IMR-90 (cell line): ENCODE results near the gene GPRC5C. TPM values are rescaled to one million over a fixed set of nuclear protein-coding genes. Genes with fewer than 3 reads are reported as not detected.

Experiments
- ATAC-seq: fragments of 200-7000 bp; cut with Tn5 transposase; 2 replicates; pipeline ENCODE4 v1.9.1; 2020; ENCODE audit warnings: low read depth, mild to moderate bottlenecking, moderate library complexity
- BruUV-seq: library from RNA; stranded (reverse); fragments of 400-500 nt; replicated peaks from 2 replicates; lab custom pipeline; 2021; lab: Mats Ljungman, UMichigan
- CTCF ChIA-PET: fragments of 300-600 bp; formaldehyde crosslinking; extraction: SDS; loops from one replicate; lab custom pipeline; 2021; ENCODE audit warnings: antibody characterized with exemption; lab: Yijun Ruan, JAX
- POLR2A ChIA-PET: fragments of 300-600 bp; sonication (Branson Sonifier 250); formaldehyde crosslinking; loops from one replicate; lab custom pipeline; 2022; ENCODE audit warnings: antibody characterized with exemption; ENCODE audit not compliant: unreplicated experiment; lab: Charles Lee
- DNase-seq: peaks from one replicate; pipeline ENCODE4 v3.0.0; 2013
- H2AFZ ChIP-seq: replicated peaks from 2 replicates; pipeline ENCODE3; 2013; ENCODE audit warnings: low read length, mild to moderate bottlenecking; ENCODE audit not compliant: poor library complexity
- H2AK5ac ChIP-seq: 2 replicates; pipeline ENCODE4 v1.6.1; 2013; ENCODE audit warnings: low read depth, low read length, inconsistent platforms
- H2AK9ac ChIP-seq: replicated peaks from 2 replicates; pipeline ENCODE3; 2013; ENCODE audit warnings: mild to moderate bottlenecking, low read depth, low read length, moderate library complexity; ENCODE audit not compliant: poor library complexity
- H2BK120ac ChIP-seq: 2 replicates; pipeline ENCODE4 v1.6.1; 2013; ENCODE audit warnings: low read depth, low read length, inconsistent platforms
- H2BK15ac ChIP-seq: 3 replicates; pipeline ENCODE4 v1.6.1; 2013; ENCODE audit warnings: low read depth, low read length, inconsistent platforms
- H2BK20ac ChIP-seq: 2 replicates; pipeline ENCODE4 v1.6.1; 2013; ENCODE audit warnings: low read depth, mild to moderate bottlenecking, inconsistent platforms, low read length, moderate library complexity
- H2BK5ac ChIP-seq: 2 replicates; pipeline ENCODE4 v1.6.1; 2013; ENCODE audit warnings: mild to moderate bottlenecking, low read depth, low read length, inconsistent platforms; ENCODE audit not compliant: poor library complexity, severe bottlenecking
- H3K14ac ChIP-seq: replicated peaks from 2 replicates; pipeline ENCODE4 v1.6.1; 2013; ENCODE audit warnings: low read depth, low read length, inconsistent platforms
- H3K18ac ChIP-seq: 2 replicates; pipeline ENCODE4 v1.6.1; 2013; ENCODE audit warnings: low read depth, low read length, control low read depth
- H3K23ac ChIP-seq: 2 replicates; pipeline ENCODE4 v1.6.1; 2013; ENCODE audit warnings: low read depth, low read length, inconsistent platforms
- H3K27ac ChIP-seq: 2 replicates; pipeline ENCODE4 v1.5.1; 2013; ENCODE audit warnings: mild to moderate bottlenecking, control low read depth, low read length; ENCODE audit not compliant: insufficient read depth
- H3K27me3 ChIP-seq: 2 replicates; pipeline ENCODE4 v1.6.1; 2013; ENCODE audit warnings: low read length; ENCODE audit not compliant: control insufficient read depth, insufficient read depth
- H3K36me3 ChIP-seq: 2 replicates; pipeline ENCODE4 v1.6.1; 2013; ENCODE audit warnings: low read length, mixed read lengths; ENCODE audit not compliant: control insufficient read depth, insufficient read depth
- H3K4ac ChIP-seq: 2 replicates; pipeline ENCODE4 v1.6.1; 2013; ENCODE audit warnings: low read depth, low read length, inconsistent platforms
- H3K4me1 ChIP-seq: 2 replicates; pipeline ENCODE4 v1.6.1; 2013; ENCODE audit warnings: low read length, mixed read lengths; ENCODE audit not compliant: control insufficient read depth, insufficient read depth
- H3K4me2 ChIP-seq: 2 replicates; pipeline ENCODE4 v1.6.1; 2013; ENCODE audit warnings: low read depth, mild to moderate bottlenecking, control low read depth, low read length, moderate library complexity
- H3K4me3 ChIP-seq: 2 replicates; pipeline ENCODE4 v1.5.1; 2013; ENCODE audit warnings: low read depth, mild to moderate bottlenecking, control low read depth, low read length, moderate library complexity; ENCODE audit not compliant: insufficient read depth
- H3K56ac ChIP-seq: 2 replicates; pipeline ENCODE4 v1.6.1; 2013; ENCODE audit warnings: low read length, inconsistent platforms; ENCODE audit not compliant: insufficient read depth; ENCODE audit errors: extremely low read depth
- H3K79me1 ChIP-seq, 2 experiments: 2 replicates each; pipeline ENCODE4 v1.6.1; 2013; ENCODE audit warnings: low read length in 2 of 2, inconsistent platforms in 1 of 2, low read depth in 1 of 2
- H3K9ac ChIP-seq: 2 replicates; pipeline ENCODE4 v1.6.1; 2013; ENCODE audit warnings: low read depth, low read length, control low read depth
- H3K9me1 ChIP-seq: 2 replicates; pipeline ENCODE4 v1.6.1; 2013; ENCODE audit warnings: low read length, inconsistent platforms; ENCODE audit not compliant: insufficient read depth
- H3K9me3 ChIP-seq: 2 replicates; pipeline ENCODE4 v1.6.1; 2013; ENCODE audit warnings: low read length; ENCODE audit not compliant: control insufficient read depth, insufficient read depth
- H4K20me1 ChIP-seq: 2 replicates; pipeline ENCODE4 v1.6.1; 2013; ENCODE audit warnings: low read length, inconsistent platforms; ENCODE audit not compliant: insufficient read depth
- H4K5ac ChIP-seq: 2 replicates; pipeline ENCODE4 v1.6.1; 2013; ENCODE audit warnings: mild to moderate bottlenecking, low read depth, low read length, control low read depth
- H4K8ac ChIP-seq, 2 experiments: 2 replicates each; pipeline ENCODE4 v1.6.1; 2013; ENCODE audit warnings: low read depth in 2 of 2, low read length in 2 of 2, control low read depth in 1 of 2, inconsistent platforms in 1 of 2
- H4K91ac ChIP-seq: 2 replicates; pipeline ENCODE4 v1.6.1; 2013; ENCODE audit warnings: low read depth, low read length, inconsistent platforms; ENCODE audit not compliant: insufficient read depth
- BHLHE40 ChIP-seq: fragments of 150-350 bp; IDR thresholded peaks from 2 replicates; pipeline ENCODE4 v1.6.1; 2016; ENCODE audit warnings: mild to moderate bottlenecking, low read depth, low read length
- CEBPB ChIP-seq: IDR thresholded peaks from 2 replicates; pipeline ENCODE4 v1.6.1; 2012; ENCODE audit warnings: low read depth, low read length, improper control_type of control experiment
- CHD1 ChIP-seq: IDR thresholded peaks from 2 replicates; pipeline ENCODE4 v1.6.1; 2012; ENCODE audit warnings: low read depth, low read length, improper control_type of control experiment
- CTCF ChIP-seq: conservative IDR thresholded peaks from 2 replicates; pipeline ENCODE4 v1.5.1; 2012; ENCODE audit warnings: mild to moderate bottlenecking, low read depth, low read length, improper control_type of control experiment
- FOS ChIP-seq: fragments of 150-350 bp; IDR thresholded peaks from 2 replicates; pipeline ENCODE4 v1.6.1; 2016; ENCODE audit warnings: low read depth, low read length
- MAFK ChIP-seq: IDR thresholded peaks from 2 replicates; pipeline ENCODE4 v1.6.1; 2012; ENCODE audit warnings: low read depth, low read length, improper control_type of control experiment
- MAZ ChIP-seq: IDR thresholded peaks from 2 replicates; pipeline ENCODE4 v1.6.1; 2012; ENCODE audit warnings: low read depth, mild to moderate bottlenecking, low read length, improper control_type of control experiment, moderate library complexity, borderline replicate concordance
- MXI1 ChIP-seq: IDR thresholded peaks from 2 replicates; pipeline ENCODE4 v1.6.1; 2012; ENCODE audit warnings: low read depth, mild to moderate bottlenecking, low read length, moderate library complexity, borderline replicate concordance
- NFE2L2 ChIP-seq: fragments of 150-350 bp; IDR thresholded peaks from 2 replicates; pipeline ENCODE4 v1.6.1; 2016; ENCODE audit warnings: low read depth, mild to moderate bottlenecking, low read length
- POLR2A ChIP-seq: IDR thresholded peaks from 2 replicates; pipeline ENCODE4 v1.6.1; 2012; ENCODE audit warnings: mild to moderate bottlenecking, low read depth, low read length
- RAD21 ChIP-seq: IDR thresholded peaks from 2 replicates; pipeline ENCODE4 v1.6.1; 2012; ENCODE audit warnings: low read length, improper control_type of control experiment
- RCOR1 ChIP-seq: IDR thresholded peaks from 2 replicates; pipeline ENCODE4 v1.6.1; 2012; ENCODE audit warnings: mild to moderate bottlenecking, low read length, improper control_type of control experiment; ENCODE audit not compliant: insufficient replicate concordance
- SMC3 ChIP-seq: fragments of 150-350 bp; IDR thresholded peaks from 2 replicates; pipeline ENCODE4 v1.6.1; 2016; ENCODE audit warnings: low read depth, mild to moderate bottlenecking, antibody characterized with exemption, low read length, moderate library complexity
- WGBS, 2 experiments: methylation state at CpG; one replicate each; pipeline versions ENCODE4 v1.1.5 to v1.1.7; 2013; ENCODE audit warnings: missing lambda C conversion rate in 2 of 2; ENCODE audit not compliant: insufficient read length in 1 of 2; ENCODE audit errors: extremely low coverage in 2 of 2; 5-methylcytosine and 5-hydroxymethylcytosine counted together
- dilution Hi-C: fragments of 300-500 bp; cut with HindIII; formaldehyde crosslinking; loops from one replicate; pipeline ENCODE4 v1.14.3; 2018; ENCODE audit warnings: low sequenced_read_pairs; ENCODE audit not compliant: unreplicated experiment
- in situ Hi-C: fragments of 300-500 bp; cut with MboI; formaldehyde crosslinking; loops from 3 replicates; pipeline ENCODE4 v1.14.3; 2019; ENCODE audit warnings: low sequenced_read_pairs, inconsistent platforms, mixed read lengths
- intact Hi-C: fragments of 100-400 bp; cut with micrococcal nuclease; formaldehyde crosslinking; loops from 2 replicates; pipeline ENCODE4 v1.10.0; 2022
- polyA plus RNA-seq, 3 experiments: library from polyadenylated mRNA; depleted of rRNA; stranded (reverse); fragments of >200 nt; gene quantifications; 2 replicates each; pipeline ENCODE4 v1.2.3, GENCODE V29; 2012; ENCODE audit warnings: low replicate concordance in 1 of 3
- total RNA-seq: library from RNA; depleted of rRNA; stranded (reverse); fragments of >200 nt; gene quantifications from 2 replicates; pipeline ENCODE4 v1.2.3, GENCODE V29; 2012
- TF ChIP-seq, protein P1 (sequence below): fragments of 150-350 bp; IDR thresholded peaks from 2 replicates; pipeline ENCODE4 v1.6.1; 2017; ENCODE audit warnings: mild to moderate bottlenecking, antibody characterized with exemption, low read length, low read depth

GPRC5C gene
- total and polyA plus RNA-seq, 2 of the 4 experiments (the other 2 are of a cell fraction) = not detected

- TF ChIP-seq, protein P1, sequence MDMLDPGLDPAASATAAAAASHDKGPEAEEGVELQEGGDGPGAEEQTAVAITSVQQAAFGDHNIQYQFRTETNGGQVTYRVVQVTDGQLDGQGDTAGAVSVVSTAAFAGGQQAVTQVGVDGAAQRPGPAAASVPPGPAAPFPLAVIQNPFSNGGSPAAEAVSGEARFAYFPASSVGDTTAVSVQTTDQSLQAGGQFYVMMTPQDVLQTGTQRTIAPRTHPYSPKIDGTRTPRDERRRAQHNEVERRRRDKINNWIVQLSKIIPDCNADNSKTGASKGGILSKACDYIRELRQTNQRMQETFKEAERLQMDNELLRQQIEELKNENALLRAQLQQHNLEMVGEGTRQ = no peak
- TF ChIP-seq MAFK (no peak), FOS (no peak), CHD1 (no peak)
Measured at GRCh38 chr17:74430706-74431567, 951 bp upstream of the GPRC5C start (continued).

GRCh38 chr17:74432424-74432690, 469 bp downstream of the GPRC5C start:
- H3K27ac ChIP-seq = no peak overlapping the region
- H3K36me3 ChIP-seq = no peaks in the 10 kb centered on the region
- intact Hi-C loops (no loop called here), dilution Hi-C loops (no loop called here), in situ Hi-C loops (no loop called here)
- 0% methylated on average over 3 of the region's 33 CpGs; no CpG with 5 or more reads in 1 of the 2 experiments for WGBS, 2 experiments
- no peak for ATAC-seq
- ChIA-PET POLR2A (no interaction called here), CTCF (no interaction called here)
- no peak overlapping the region for H2BK5ac ChIP-seq
- H2BK20ac ChIP-seq = no peak overlapping the region
- no peak overlapping the region for H2BK120ac ChIP-seq
- H3K18ac ChIP-seq = no peak overlapping the region
- H2AK9ac ChIP-seq = no peak overlapping the region
- H3K4me2 ChIP-seq = no peak overlapping the region
- no peak overlapping the region for H3K4me3 ChIP-seq
- no peak overlapping the region for H3K56ac ChIP-seq
- peaks cover 9% of the 10 kb centered on the region; the same call in 1 of the 2 replicates for H3K27me3 ChIP-seq
- no peaks in the 10 kb centered on the region for H3K9me1 ChIP-seq
- no peak for DNase-seq
- no peak overlapping the region for H4K5ac ChIP-seq
- no peak overlapping the region for H3K9ac ChIP-seq
- no peaks in the 10 kb centered on the region for H3K79me1 ChIP-seq
- no peak overlapping the region for H2AFZ ChIP-seq
- H4K91ac ChIP-seq = no peak overlapping the region
- no peak overlapping the region for H3K23ac ChIP-seq
- H3K4ac ChIP-seq = no peak overlapping the region
- H4K8ac ChIP-seq = no peak overlapping the region
- peaks cover 5% of the 10 kb centered on the region for H3K9me3 ChIP-seq
- no peak overlapping the region for H3K14ac ChIP-seq
- H2BK15ac ChIP-seq = no peak overlapping the region
- no peaks in the 10 kb centered on the region for H4K20me1 ChIP-seq
- no peaks in the 10 kb centered on the region for H3K4me1 ChIP-seq
- no peak overlapping the region for H2AK5ac ChIP-seq
- no TSS peak for BruUV-seq
- TF ChIP-seq POLR2A (no peak), CEBPB (no peak), MXI1 (no peak), MAZ (no peak), RCOR1 (no peak), FOS (no peak), CTCF (no peak), SMC3 (no peak), RAD21 (no peak), BHLHE40 (no peak), MAFK (no peak), NFE2L2 (no peak)
- TF ChIP-seq, protein P1 = no peak
